ENCODE data around the gene SPX.

GRCh38 chr12:21501258-21502163 is 24.6 kb upstream of the SPX start, which contains the start of the genes GOLT1B and RECQL:
- TF ChIP-seq MXI1 (IDR thresholded peaks at IDR 0.05; ENCODE audit: low read depth, low read length) (peak; percentile 92), CTCF (IDR thresholded peaks at IDR 0.05) (no peak), EP300 (IDR thresholded peaks at IDR 0.05; ENCODE audit: borderline replicate concordance in 1 of 2, low read depth in 1 of 2, low read length in 1 of 2) (no peak)

Data from SK-N-SH (cell line).